DLD1 (cell line): ENCODE measurements around the gene NEDD4L.
"Not testable (repeated sequence)": the region's sequence is repeated elsewhere in the genome, so short reads cannot be mapped to it uniquely, and the experiment has no call there.

ENCODE experiments used
- in situ Hi-C: cut with HindIII; loops from 2 replicates; pipeline ENCODE4 v1.10.0; 2017; ENCODE audit warnings: low sequenced_read_pairs

NEDD4L gene

DNA sequence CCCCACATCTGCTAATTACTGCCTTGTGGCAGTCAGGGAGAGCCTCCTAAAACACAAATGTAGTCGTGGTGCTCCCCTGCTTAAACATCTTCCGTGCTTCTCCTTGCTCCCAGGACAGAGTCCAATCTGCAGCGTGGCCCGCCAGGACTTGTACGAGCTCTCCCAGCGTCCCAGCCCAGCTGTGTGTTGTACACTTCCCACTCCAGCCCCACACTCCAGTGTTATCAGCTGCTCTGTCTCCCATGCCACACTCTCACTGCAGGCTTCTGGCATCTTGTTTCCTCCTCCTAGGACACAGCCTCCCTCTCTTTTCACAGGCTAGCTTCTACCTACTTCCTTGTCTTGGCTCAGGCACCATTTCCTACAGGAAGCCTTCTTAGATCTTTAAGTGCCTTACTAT, 385.4 kb downstream of the NEDD4L start:
- in situ Hi-C loops, result no loop called here

- in situ Hi-C loops, result no loop called here
Observed at GRCh38 chr18:58431215-58431614, 387.2 kb downstream of the NEDD4L start.

GRCh38 chr18:58432050-58432727, 388.2 kb downstream of the NEDD4L start:
- in situ Hi-C loops, result no loop called here

DNA sequence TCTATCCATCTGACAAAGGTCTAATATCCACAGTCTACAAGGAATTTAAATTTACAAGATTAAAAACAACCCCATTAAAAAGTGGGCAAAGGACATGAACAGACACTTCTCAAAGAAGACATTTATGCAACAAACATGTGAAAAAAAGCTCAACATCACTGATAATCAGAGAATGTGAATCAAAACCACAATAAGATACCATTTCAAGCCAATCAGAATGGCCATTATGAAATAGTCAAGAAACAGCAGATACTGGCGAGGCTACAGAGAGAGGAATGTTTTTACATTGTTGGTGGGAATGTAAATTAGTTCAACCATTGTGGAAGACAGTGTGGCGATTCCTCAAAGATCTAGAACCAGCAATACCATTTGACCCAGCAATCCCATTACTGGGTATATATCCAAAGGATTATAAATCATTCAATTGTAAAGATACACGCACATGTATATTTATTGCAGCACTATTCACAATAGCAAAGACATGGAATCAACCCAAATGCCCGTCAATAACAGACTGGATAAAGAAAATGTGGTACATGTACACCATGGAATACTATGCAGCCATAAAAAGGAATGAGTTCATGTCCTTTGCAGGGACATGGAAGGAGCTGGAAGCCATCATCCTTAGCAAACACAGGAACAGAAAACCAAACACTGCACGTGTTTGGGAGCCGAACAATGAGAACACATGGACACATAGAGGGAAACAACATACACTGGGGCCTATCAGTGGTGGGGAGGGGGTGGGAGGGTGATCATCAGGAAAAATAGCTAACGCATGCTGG, 391.4 kb downstream of the NEDD4L start:
- in situ Hi-C loops, result not testable (repeated sequence)

DNA sequence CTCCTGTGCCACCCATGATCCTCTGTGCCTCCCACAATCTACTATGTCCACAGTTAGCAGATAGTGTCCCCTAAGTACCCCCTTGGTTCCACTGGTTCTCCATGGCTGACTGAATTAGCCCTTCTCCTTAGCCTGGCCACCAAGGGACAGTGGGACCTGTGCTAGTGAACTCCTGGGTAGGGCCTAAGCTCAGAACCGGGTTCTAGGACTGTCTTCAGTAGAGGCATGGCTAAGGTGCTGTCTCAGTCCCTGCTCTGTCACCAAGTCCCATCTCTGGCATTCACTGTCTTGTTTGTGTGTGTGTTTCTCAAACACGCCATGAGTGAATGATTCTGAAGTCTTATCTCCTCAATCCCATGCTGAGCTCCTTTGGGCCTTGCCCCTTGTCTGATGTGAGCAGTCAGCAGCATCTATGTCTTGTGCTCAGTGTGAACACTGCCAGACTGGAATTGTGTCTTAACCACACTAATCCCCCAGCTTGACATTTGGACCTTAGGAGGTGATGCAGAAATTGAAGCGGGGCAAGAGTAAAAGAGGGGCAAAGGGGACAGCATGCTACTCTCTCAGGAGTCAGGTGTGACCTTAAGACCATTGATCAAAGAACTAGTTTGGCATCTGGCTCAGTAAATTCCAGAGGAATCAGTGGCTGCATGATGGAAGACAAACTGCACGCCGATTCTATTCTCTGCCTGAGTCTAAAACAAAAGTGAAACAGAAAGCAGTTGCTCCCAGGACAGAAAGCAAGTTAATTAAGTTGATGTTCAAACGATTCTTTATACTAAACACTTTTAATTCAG, 394.3 kb downstream of the NEDD4L start:
- in situ Hi-C loops, result no loop called here

DNA sequence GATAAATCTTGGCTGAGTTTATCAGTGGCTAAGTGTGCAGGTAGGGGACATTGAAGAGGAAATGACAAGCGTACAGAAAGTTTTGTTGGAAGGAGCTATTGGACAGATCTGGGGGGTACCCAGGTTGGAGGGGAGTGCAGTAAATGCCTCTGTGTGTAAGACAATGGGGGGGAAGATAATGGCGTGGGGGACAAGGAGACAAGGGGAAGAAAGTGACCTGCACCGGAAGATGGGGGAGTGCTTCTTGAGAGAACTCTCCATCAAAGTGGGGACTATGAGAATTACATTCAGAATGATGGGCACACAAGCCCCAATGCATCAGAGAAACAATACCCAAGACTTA, 394.9 kb downstream of the NEDD4L start:
- in situ Hi-C loops, result no loop called here

GRCh38 chr18:58443671-58444070, 399.6 kb downstream of the NEDD4L start:
- in situ Hi-C loops, result no loop called here

DNA sequence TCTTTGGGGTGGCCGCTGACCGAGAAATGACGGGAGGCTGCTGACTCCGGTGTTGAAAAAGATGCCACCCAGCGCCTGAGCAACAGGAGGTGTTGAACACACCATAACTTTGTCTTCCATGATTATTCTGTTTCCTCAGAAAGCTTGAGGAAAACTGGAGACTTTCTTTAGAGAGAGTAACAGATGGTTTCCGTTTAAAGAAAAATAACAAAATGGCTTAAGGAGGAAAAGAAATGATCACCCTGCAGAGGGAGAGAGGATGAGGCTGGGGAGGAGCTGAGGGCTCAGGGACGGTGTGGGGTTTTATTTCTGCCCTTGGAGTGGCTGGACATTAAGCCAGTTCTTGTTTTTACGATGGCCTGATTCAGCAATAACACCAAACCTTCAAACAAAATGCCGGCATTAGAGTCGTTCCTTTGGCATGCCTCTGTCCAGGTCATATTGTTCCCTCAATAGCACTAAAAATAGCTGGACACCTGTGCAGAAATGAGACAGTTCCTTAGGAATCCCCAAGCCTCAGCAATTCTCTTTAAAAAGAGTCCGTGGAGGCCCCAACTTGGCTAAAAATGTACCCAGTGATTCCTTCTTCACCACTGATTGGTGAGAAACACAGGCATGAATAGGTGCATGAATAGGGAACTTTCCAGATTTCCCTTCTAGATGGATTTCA, 402.5 kb downstream of the NEDD4L start:
- in situ Hi-C loops, result no loop called here

GRCh38 chr18:58447402-58448095, 403.5 kb downstream of the NEDD4L start:
- in situ Hi-C loops, result no loop called here

GRCh38 chr18:58449464-58449863, 405.4 kb downstream of the NEDD4L start:
- in situ Hi-C loops, result no loop called here
